Stimulated activated CD8-positive, alpha-beta memory T cell treated with anti-CD3 and anti-CD28 coated beads, Interleukin-15, amount 100 ng/mL, for 1 hour (primary cell): ENCODE data around the gene MAGEA12.
"Not testable (repeated sequence)": the region's sequence is repeated elsewhere in the genome, so short reads cannot be mapped to it uniquely, and the experiment has no call there.

Experiments
- DNase-seq: peaks from one replicate; pipeline ENCODE4 v3.0.0-alpha.2; 2020; ENCODE audit warnings: low read depth

MAGEA12 gene

GRCh38 chrX:152733261-152733975 is at the start of gene MAGEA12, which contains the start of gene CSAG1:
Gene MAGEA12, plus strand, starts transcription at chrX:152733757. Its CDS starts 2,405 bp downstream, at chrX:152736162.
Gene CSAG1, minus strand, starts transcription at chrX:152733721. Its CDS starts 1,261 bp downstream, at chrX:152732460.
- no peak for DNase-seq

GRCh38 chrX:152697952-152698931 is 35.3 kb upstream of the MAGEA12 start, which contains the start of gene MAGEA3:
Gene MAGEA3, plus strand, starts transcription at chrX:152698794. Its CDS starts 2,039 bp downstream, at chrX:152700833.
- not testable (repeated sequence) for DNase-seq

- DNase-seq: not testable (repeated sequence)
These were observed 33.2 kb upstream of the MAGEA12 start for GRCh38 chrX:152700390-152700789.

- not testable (repeated sequence) for DNase-seq
These were observed 27.1 kb upstream of the MAGEA12 start for GRCh38 chrX:152706500-152706899.

- DNase-seq: not testable (repeated sequence)
These were observed 24.4 kb upstream of the MAGEA12 start, which contains the start of gene CSAG2 for GRCh38 chrX:152709173-152709572. Gene CSAG2, minus strand, starts transcription at chrX:152709273. Its CDS starts 161 bp downstream, at chrX:152709112.

- DNase-seq: not testable (repeated sequence)
These were observed 20.4 kb upstream of the MAGEA12 start for GRCh38 chrX:152713195-152713594.

- not testable (repeated sequence) for DNase-seq
These were observed 19.5 kb upstream of the MAGEA12 start, which contains the start of gene MAGEA2B for GRCh38 chrX:152713815-152714787. Gene MAGEA2B, plus strand, starts transcription at chrX:152714628. Its CDS starts 2,479 bp downstream, at chrX:152717107.

GRCh38 chrX:152725409-152725808 is 8.1 kb upstream of the MAGEA12 start:
- DNase-seq: no peak

GRCh38 chrX:152734143-152734858 is 744 bp downstream of the MAGEA12 start:
- DNase-seq: not testable (repeated sequence)

- DNase-seq: no peak
These were observed 1.5 kb downstream of the MAGEA12 start for GRCh38 chrX:152735101-152735500.

- no peak for DNase-seq
These were observed 2.4 kb downstream of the MAGEA12 start for GRCh38 chrX:152735860-152736511.

GRCh38 chrX:152736528-152736927 is 3.0 kb downstream of the MAGEA12 start:
- DNase-seq: not testable (repeated sequence)

GRCh38 chrX:152738560-152738959 is 5.0 kb downstream of the MAGEA12 start:
- no peak for DNase-seq

GRCh38 chrX:152753686-152754650 is 20.4 kb downstream of the MAGEA12 start, which contains the start of gene MAGEA2:
Gene MAGEA2, minus strand, starts transcription at chrX:152753842. Its CDS starts 2,479 bp downstream, at chrX:152751363.
- not testable (repeated sequence) for DNase-seq

- not testable (repeated sequence) for DNase-seq
These were observed 21.3 kb downstream of the MAGEA12 start for GRCh38 chrX:152754871-152755270.

- DNase-seq: not testable (repeated sequence)
These were observed 25.4 kb downstream of the MAGEA12 start, which contains the start of gene CSAG3 for GRCh38 chrX:152758918-152759317. Gene CSAG3, plus strand, starts transcription at chrX:152759218.

- DNase-seq: not testable (repeated sequence)
These were observed 26.0 kb downstream of the MAGEA12 start for GRCh38 chrX:152759544-152759943.

GRCh38 chrX:152761582-152761981 is 28.0 kb downstream of the MAGEA12 start:
- not testable (repeated sequence) for DNase-seq
